WTC11 (cell line): ENCODE results near the gene TKTL1.

ENCODE experiments used
- ELF4 ChIP-seq: sonication (generic); formaldehyde crosslinking; IDR thresholded peaks from 2 replicates; pipeline ENCODE4 v1.8.1; 2022; ENCODE audit warnings: low read depth, mild to moderate bottlenecking, moderate library complexity, missing genetic modification reagents
- FOXP1 ChIP-seq: sonication (generic); formaldehyde crosslinking; IDR thresholded peaks from 2 replicates; pipeline ENCODE4 v1.8.0; 2022; ENCODE audit warnings: missing genetic modification reagents, mild to moderate bottlenecking, moderate library complexity, borderline replicate concordance
- SP1 ChIP-seq: sonication (generic); formaldehyde crosslinking; conservative IDR thresholded peaks from 2 replicates; pipeline ENCODE4 v1.8.1; 2022; ENCODE audit warnings: missing genetic modification reagents
- TCF7 ChIP-seq: sonication (generic); formaldehyde crosslinking; IDR thresholded peaks from 2 replicates; pipeline ENCODE4 v1.8.0; 2022; ENCODE audit warnings: mild to moderate bottlenecking, low read depth, missing genetic modification reagents, moderate library complexity
- ZNF121 ChIP-seq: sonication (generic); formaldehyde crosslinking; IDR thresholded peaks from 2 replicates; pipeline ENCODE4 v1.8.0; 2023; ENCODE audit warnings: missing genetic modification reagents
- ZNF416 ChIP-seq: fragments of 250-450 bp; sonication (Bioruptor Pico); IDR thresholded peaks from 2 replicates; pipeline ENCODE4 v1.9.0; 2021; ENCODE audit warnings: mild to moderate bottlenecking, inconsistent platforms
- ZNF423 ChIP-seq: fragments of 250-450 bp; sonication (Bioruptor Pico); IDR thresholded peaks from 2 replicates; pipeline ENCODE4 v2.1.2; 2022; ENCODE audit warnings: mild to moderate bottlenecking, moderate library complexity
- TF ChIP-seq, protein P1 (sequence below): fragments of 200-600 bp; IDR thresholded peaks from 2 replicates; pipeline ENCODE4 v1.8.0; 2022; ENCODE audit warnings: antibody characterized with exemption
- TF ChIP-seq, protein P2 (sequence below): sonication (generic); formaldehyde crosslinking; IDR thresholded peaks from 2 replicates; pipeline ENCODE4 v1.8.0; 2022; ENCODE audit warnings: mild to moderate bottlenecking, missing genetic modification reagents
- TF ChIP-seq, protein P3 (sequence below): sonication (generic); formaldehyde crosslinking; IDR thresholded peaks from 2 replicates; pipeline ENCODE4 v1.8.1; 2023; ENCODE audit warnings: mild to moderate bottlenecking, missing genetic modification reagents
- TF ChIP-seq, protein P4 (sequence below): sonication (generic); formaldehyde crosslinking; IDR thresholded peaks from 2 replicates; pipeline ENCODE4 v1.8.0; 2022; ENCODE audit warnings: mild to moderate bottlenecking, missing genetic modification reagents

DNA sequence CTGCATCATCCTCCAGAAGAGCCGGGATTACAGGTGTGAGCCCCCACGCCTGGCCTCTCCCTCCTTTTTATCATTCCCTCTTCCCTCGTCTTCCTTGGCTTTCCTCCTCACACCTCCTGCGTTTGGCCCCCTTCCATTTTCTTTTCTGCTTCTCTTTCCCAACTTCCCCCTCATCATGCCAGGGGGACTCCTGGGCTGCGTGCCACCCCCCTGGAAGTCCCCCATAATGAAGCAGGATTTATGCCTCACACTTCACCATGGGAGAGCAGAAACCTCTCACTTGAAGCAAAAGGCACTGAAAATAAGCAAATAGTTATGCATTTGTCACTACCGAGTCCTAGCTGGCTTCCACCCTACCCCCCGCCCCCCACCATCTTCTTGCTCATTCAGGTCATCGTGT is 7.9 kb downstream of the TKTL1 start:
- no peak for TF ChIP-seq SP1 (CRISPR knock-in tag)
- TF ChIP-seq, protein P1, sequence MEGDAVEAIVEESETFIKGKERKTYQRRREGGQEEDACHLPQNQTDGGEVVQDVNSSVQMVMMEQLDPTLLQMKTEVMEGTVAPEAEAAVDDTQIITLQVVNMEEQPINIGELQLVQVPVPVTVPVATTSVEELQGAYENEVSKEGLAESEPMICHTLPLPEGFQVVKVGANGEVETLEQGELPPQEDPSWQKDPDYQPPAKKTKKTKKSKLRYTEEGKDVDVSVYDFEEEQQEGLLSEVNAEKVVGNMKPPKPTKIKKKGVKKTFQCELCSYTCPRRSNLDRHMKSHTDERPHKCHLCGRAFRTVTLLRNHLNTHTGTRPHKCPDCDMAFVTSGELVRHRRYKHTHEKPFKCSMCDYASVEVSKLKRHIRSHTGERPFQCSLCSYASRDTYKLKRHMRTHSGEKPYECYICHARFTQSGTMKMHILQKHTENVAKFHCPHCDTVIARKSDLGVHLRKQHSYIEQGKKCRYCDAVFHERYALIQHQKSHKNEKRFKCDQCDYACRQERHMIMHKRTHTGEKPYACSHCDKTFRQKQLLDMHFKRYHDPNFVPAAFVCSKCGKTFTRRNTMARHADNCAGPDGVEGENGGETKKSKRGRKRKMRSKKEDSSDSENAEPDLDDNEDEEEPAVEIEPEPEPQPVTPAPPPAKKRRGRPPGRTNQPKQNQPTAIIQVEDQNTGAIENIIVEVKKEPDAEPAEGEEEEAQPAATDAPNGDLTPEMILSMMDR: no peak
- TF ChIP-seq ZNF416: no peak
- TF ChIP-seq ZNF121: no peak
- TF ChIP-seq TCF7: no peak
- TF ChIP-seq, protein P2, sequence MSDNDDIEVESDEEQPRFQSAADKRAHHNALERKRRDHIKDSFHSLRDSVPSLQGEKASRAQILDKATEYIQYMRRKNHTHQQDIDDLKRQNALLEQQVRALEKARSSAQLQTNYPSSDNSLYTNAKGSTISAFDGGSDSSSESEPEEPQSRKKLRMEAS (CRISPR knock-in tag): no peak
- TF ChIP-seq, protein P3, sequence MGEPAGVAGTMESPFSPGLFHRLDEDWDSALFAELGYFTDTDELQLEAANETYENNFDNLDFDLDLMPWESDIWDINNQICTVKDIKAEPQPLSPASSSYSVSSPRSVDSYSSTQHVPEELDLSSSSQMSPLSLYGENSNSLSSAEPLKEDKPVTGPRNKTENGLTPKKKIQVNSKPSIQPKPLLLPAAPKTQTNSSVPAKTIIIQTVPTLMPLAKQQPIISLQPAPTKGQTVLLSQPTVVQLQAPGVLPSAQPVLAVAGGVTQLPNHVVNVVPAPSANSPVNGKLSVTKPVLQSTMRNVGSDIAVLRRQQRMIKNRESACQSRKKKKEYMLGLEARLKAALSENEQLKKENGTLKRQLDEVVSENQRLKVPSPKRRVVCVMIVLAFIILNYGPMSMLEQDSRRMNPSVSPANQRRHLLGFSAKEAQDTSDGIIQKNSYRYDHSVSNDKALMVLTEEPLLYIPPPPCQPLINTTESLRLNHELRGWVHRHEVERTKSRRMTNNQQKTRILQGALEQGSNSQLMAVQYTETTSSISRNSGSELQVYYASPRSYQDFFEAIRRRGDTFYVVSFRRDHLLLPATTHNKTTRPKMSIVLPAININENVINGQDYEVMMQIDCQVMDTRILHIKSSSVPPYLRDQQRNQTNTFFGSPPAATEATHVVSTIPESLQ (CRISPR knock-in tag): no peak
- TF ChIP-seq, protein P4, sequence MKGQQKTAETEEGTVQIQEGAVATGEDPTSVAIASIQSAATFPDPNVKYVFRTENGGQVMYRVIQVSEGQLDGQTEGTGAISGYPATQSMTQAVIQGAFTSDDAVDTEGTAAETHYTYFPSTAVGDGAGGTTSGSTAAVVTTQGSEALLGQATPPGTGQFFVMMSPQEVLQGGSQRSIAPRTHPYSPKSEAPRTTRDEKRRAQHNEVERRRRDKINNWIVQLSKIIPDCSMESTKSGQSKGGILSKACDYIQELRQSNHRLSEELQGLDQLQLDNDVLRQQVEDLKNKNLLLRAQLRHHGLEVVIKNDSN (CRISPR knock-in tag): no peak
- TF ChIP-seq FOXP1 (CRISPR knock-in tag): no peak
- TF ChIP-seq ELF4: no peak
- TF ChIP-seq ZNF423 (CRISPR knock-in tag): no peak
